GM18519 (cell line): Measurements from ENCODE around the gene AGMAT.
A peak's percentile ranks its signal among the peaks of the same experiment; 100 is the strongest.

ENCODE experiments used
- ATAC-seq: cut with Tn5 transposase; IDR thresholded peaks from one replicate; pipeline ENCODE4 v1.9.1; 2021; ENCODE audit warnings: mild to moderate bottlenecking, moderate library complexity; ENCODE audit not compliant: unreplicated experiment, low FRiP score

The AGMAT gene

GRCh38 chr1:15525050-15526020 lies 59.5 kb downstream of the AGMAT start:
- peak; percentile 30 for ATAC-seq

GRCh38 chr1:15524283-15525049 lies 60.4 kb downstream of the AGMAT start:
- ATAC-seq = peak; percentile 27

GRCh38 chr1:15524021-15524282 lies 60.9 kb downstream of the AGMAT start, which contains the start of gene CASP9:
Gene CASP9, minus strand, starts transcription at chr1:15524215. Its CDS starts 15 bp downstream, at chr1:15524200.
- no peak for ATAC-seq

DNA sequence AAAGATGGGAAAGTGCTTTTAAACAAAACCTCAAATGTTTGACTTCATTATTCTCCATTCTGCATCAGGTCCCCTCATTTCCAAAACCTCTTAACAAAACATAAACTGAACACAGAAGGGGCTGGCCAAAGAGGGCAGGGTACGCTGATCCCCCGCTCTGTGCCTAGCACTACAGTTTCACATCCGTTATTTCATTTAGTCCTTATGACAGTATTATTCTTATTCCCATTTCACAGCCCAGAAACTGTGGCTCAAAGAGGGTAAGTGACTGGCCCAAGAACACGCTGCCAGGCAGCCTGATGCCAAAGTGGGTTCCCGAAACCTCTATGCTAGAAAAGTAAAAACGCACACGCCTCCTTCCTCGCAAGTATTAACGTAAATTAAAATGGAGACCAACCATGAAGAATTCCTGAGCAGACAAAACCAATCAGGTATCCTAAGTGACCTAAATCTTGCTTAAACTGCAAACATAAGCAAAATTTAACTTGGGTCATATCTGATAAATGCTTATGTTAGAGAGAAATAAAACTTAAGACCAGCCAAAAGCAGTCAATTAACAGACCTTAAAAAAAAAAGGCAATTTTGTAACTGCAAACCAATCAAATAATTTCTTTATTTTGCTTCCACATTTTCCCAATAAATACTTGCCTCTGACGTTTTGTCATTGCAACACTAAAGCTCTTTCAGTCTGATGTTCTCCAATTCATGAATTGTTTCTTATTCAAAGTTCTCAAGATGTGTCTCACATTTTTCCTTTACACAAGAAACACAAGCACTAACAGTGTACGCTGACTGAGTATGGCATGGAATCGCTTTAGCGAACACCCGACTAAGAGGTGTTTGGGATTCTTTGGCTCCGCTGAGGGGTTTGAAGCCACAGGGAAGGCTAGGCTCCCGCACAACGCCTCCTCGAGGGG lies 61.5 kb downstream of the AGMAT start:
- ATAC-seq = no peak

DNA sequence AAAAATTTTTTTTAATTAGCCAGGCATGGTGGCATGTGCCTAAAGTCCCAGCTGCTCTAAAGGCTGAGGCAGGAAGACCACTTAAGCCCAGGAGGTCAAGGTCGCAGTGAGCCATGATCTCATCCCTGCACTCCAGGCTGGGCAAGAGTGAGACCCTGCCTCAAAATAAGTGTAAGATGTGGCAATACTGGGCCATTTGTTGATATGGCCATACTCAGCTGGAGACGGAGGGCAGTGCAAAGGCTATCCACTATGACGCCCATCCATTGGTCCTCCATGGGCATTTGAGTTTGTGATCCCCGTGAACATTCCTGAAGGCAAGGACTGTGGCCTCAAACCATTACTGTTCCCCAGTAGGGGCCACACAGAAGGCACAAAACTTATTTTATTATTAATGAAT lies 62.3 kb downstream of the AGMAT start:
- no peak for ATAC-seq
